Skeletal muscle satellite cell (primary cell): ENCODE data around the gene ADAP1.

Experiments
- H3K27me3 ChIP-seq: 2 replicates; pipeline ENCODE4 v1.7.0; 2013; ENCODE audit warnings: low read length; ENCODE audit not compliant: control insufficient read depth, insufficient read depth
- H3K36me3 ChIP-seq: 2 replicates; pipeline ENCODE4 v1.7.0; 2013; ENCODE audit warnings: mild to moderate bottlenecking, control low read depth, low read length; ENCODE audit not compliant: insufficient read depth
- H3K4me1 ChIP-seq: 2 replicates; pipeline ENCODE4 v1.7.0; 2013; ENCODE audit warnings: low read length; ENCODE audit not compliant: control insufficient read depth, insufficient read depth
- H3K4me2 ChIP-seq: 2 replicates; pipeline ENCODE4 v1.7.0; 2013; ENCODE audit warnings: mild to moderate bottlenecking, low read length
- H3K4me3 ChIP-seq: 2 replicates; pipeline ENCODE4 v1.7.0; 2013; ENCODE audit warnings: low read length
- H3K9ac ChIP-seq: 2 replicates; pipeline ENCODE4 v1.7.0; 2013; ENCODE audit warnings: mild to moderate bottlenecking, low read depth, low read length, moderate library complexity
- H3K9me3 ChIP-seq: replicated peaks from 2 replicates; pipeline ENCODE4 v1.7.0; 2013; ENCODE audit warnings: mild to moderate bottlenecking, control low read depth, low read length

ADAP1 gene

GRCh38 chr7:978049-978346 lies 23.5 kb upstream of the ADAP1 start:
- Histone ChIP-seq H3K4me1 (peaks cover 3% of the 10 kb centered on the region), H3K4me3 (no peak overlapping the region), H3K4me2 (no peak overlapping the region), H3K9ac (no peak overlapping the region), H3K27me3 (peaks cover 11% of the 10 kb centered on the region), H3K36me3 (peaks cover 5% of the 10 kb centered on the region), H3K9me3 (no peaks in the 10 kb centered on the region)

- no peak overlapping the region for H3K4me2 ChIP-seq
- no peaks in the 10 kb centered on the region for H3K9me3 ChIP-seq
- H3K27me3 ChIP-seq = peaks cover 9% of the 10 kb centered on the region
- no peak overlapping the region for H3K9ac ChIP-seq
- peaks cover 3% of the 10 kb centered on the region for H3K4me1 ChIP-seq
- peaks cover 10% of the 10 kb centered on the region for H3K36me3 ChIP-seq
- H3K4me3 ChIP-seq = no peak overlapping the region
These were observed 23.0 kb upstream of the ADAP1 start for GRCh38 chr7:977326-978048.

GRCh38 chr7:976901-977325 lies 22.4 kb upstream of the ADAP1 start:
- Histone ChIP-seq H3K4me3 (no peak overlapping the region), H3K27me3 (peaks cover 5% of the 10 kb centered on the region), H3K36me3 (peaks cover 16% of the 10 kb centered on the region), H3K4me2 (no peak overlapping the region), H3K9ac (no peak overlapping the region), H3K4me1 (peaks cover 3% of the 10 kb centered on the region), H3K9me3 (no peaks in the 10 kb centered on the region)

- Histone ChIP-seq H3K27me3 (peaks cover 5% of the 10 kb centered on the region), H3K4me2 (peak overlapping the region; percentile 84), H3K9ac (peak overlapping the region; percentile 38), H3K4me1 (peaks cover 3% of the 10 kb centered on the region), H3K4me3 (peak overlapping the region; percentile 60), H3K9me3 (no peaks in the 10 kb centered on the region), H3K36me3 (peaks cover 22% of the 10 kb centered on the region)
These were observed 21.4 kb upstream of the ADAP1 start for GRCh38 chr7:975702-976473.

GRCh38 chr7:974820-975681 lies 20.6 kb upstream of the ADAP1 start, which contains the start of gene COX19:
Gene COX19 (minus strand): TSS chr7:975549. CDS start chr7:975509, 40 bp downstream.
- Histone ChIP-seq H3K4me1 (peaks cover 3% of the 10 kb centered on the region), H3K36me3 (peaks cover 26% of the 10 kb centered on the region), H3K9me3 (no peaks in the 10 kb centered on the region), H3K9ac (peak within 1 kb of the TSS; percentile 100), H3K27me3 (peaks cover 4% of the 10 kb centered on the region), H3K4me2 (peak within 1 kb of the TSS; percentile 84), H3K4me3 (peak within 1 kb of the TSS; percentile 98)

GRCh38 chr7:974172-974571 lies 19.7 kb upstream of the ADAP1 start:
- Histone ChIP-seq H3K4me2 (peak overlapping the region; percentile 81), H3K4me1 (peaks cover 3% of the 10 kb centered on the region), H3K9me3 (no peaks in the 10 kb centered on the region), H3K27me3 (no peaks in the 10 kb centered on the region), H3K4me3 (peak overlapping the region; percentile 98), H3K36me3 (peaks cover 33% of the 10 kb centered on the region), H3K9ac (peak overlapping the region; percentile 100)

GRCh38 chr7:973312-973711 lies 18.8 kb upstream of the ADAP1 start:
- peaks cover 3% of the 10 kb centered on the region for H3K4me1 ChIP-seq

GRCh38 chr7:972676-973309 lies 18.3 kb upstream of the ADAP1 start:
- H3K4me2 ChIP-seq = no peak overlapping the region
- H3K27me3 ChIP-seq = no peaks in the 10 kb centered on the region
- H3K9ac ChIP-seq = no peak overlapping the region
- H3K9me3 ChIP-seq = no peaks in the 10 kb centered on the region
- peaks cover 3% of the 10 kb centered on the region for H3K4me1 ChIP-seq
- peaks cover 47% of the 10 kb centered on the region for H3K36me3 ChIP-seq
- no peak overlapping the region for H3K4me3 ChIP-seq

More at GRCh38 chr7:973312-973711, 18.8 kb upstream of the ADAP1 start:
- H3K4me2 ChIP-seq = no peak overlapping the region
- H3K9me3 ChIP-seq = no peaks in the 10 kb centered on the region
- H3K27me3 ChIP-seq = no peaks in the 10 kb centered on the region
- peaks cover 42% of the 10 kb centered on the region for H3K36me3 ChIP-seq
- no peak overlapping the region for H3K4me3 ChIP-seq
- H3K9ac ChIP-seq = no peak overlapping the region

- Histone ChIP-seq H3K36me3 (peaks cover 54% of the 10 kb centered on the region), H3K4me2 (no peak overlapping the region), H3K27me3 (no peaks in the 10 kb centered on the region), H3K4me1 (peaks cover 3% of the 10 kb centered on the region), H3K9me3 (no peaks in the 10 kb centered on the region), H3K9ac (no peak overlapping the region), H3K4me3 (no peak overlapping the region)
These were observed 17.6 kb upstream of the ADAP1 start for GRCh38 chr7:972110-972509.

- Histone ChIP-seq H3K4me1 (peaks cover 3% of the 10 kb centered on the region), H3K27me3 (no peaks in the 10 kb centered on the region), H3K4me3 (no peak overlapping the region), H3K9ac (no peak overlapping the region), H3K36me3 (peaks cover 61% of the 10 kb centered on the region), H3K4me2 (no peak overlapping the region), H3K9me3 (no peaks in the 10 kb centered on the region)
These were observed 16.3 kb upstream of the ADAP1 start for GRCh38 chr7:970744-971143.

- H3K4me3 ChIP-seq = no peak overlapping the region
- no peaks in the 10 kb centered on the region for H3K9me3 ChIP-seq
- peaks cover 61% of the 10 kb centered on the region for H3K36me3 ChIP-seq
- H3K9ac ChIP-seq = no peak overlapping the region
- peaks cover 3% of the 10 kb centered on the region for H3K4me1 ChIP-seq
- no peaks in the 10 kb centered on the region for H3K27me3 ChIP-seq
- no peak overlapping the region for H3K4me2 ChIP-seq
These were observed 14.9 kb upstream of the ADAP1 start for GRCh38 chr7:969403-969802.
